Endothelial cell of umbilical vein (primary cell): ENCODE results near the gene SAP130. TPM values are rescaled to one million over a fixed set of nuclear protein-coding genes. Genes with fewer than 3 reads are reported as not detected.
A peak's percentile ranks its signal among the peaks of the same experiment; 100 is the strongest.

Experiments used
- BruUV-seq: library from RNA; stranded (reverse); fragments of 400-500 nt; replicated peaks from 2 replicates; lab custom pipeline; 2021; lab: Mats Ljungman, UMichigan
- CTCF ChIA-PET: fragments of 300-600, 350-600 bp; sonication (Branson Sonifier 250); formaldehyde crosslinking; loops from one replicate; lab custom pipeline; 2021; ENCODE audit warnings: antibody characterized with exemption, inconsistent platforms; lab: Charles Lee
- POLR2A ChIA-PET: fragments of 300-600, 350-600 bp; sonication (Branson Sonifier 250); formaldehyde crosslinking; loops from one replicate; lab custom pipeline; 2021; ENCODE audit warnings: antibody characterized with exemption, inconsistent platforms; lab: Charles Lee
- DNase-seq: peaks from one replicate; pipeline ENCODE4 v3.0.0-alpha.2; 2011; ENCODE audit warnings: low read depth, low spot score
- FAIRE-seq: peaks from 2 replicates; lab custom pipeline; 2011; peaks lifted over from hg19 to GRCh38; lab: Jason Lieb, UNC
- H2AFZ ChIP-seq: 2 replicates; pipeline ENCODE4 v1.6.0; 2012; ENCODE audit warnings: low read depth, low read length, control low read depth, inconsistent platforms
- H3K27ac ChIP-seq: 2 replicates; pipeline ENCODE4 v1.5.1; 2011; ENCODE audit warnings: low read depth, mild to moderate bottlenecking, control low read depth, low read length, moderate library complexity; ENCODE audit not compliant: insufficient read depth
- H3K27me3 ChIP-seq, 2 experiments: 2 replicates each; pipeline versions ENCODE4 v1.6.0 to v1.6.1; 2011; ENCODE audit warnings: low read length in 2 of 2, mixed read lengths in 1 of 2; ENCODE audit not compliant: control insufficient read depth in 2 of 2, insufficient read depth in 2 of 2
- H3K36me3 ChIP-seq, 2 experiments: 2 replicates in 1 of 2; 3 replicates in 1 of 2; pipeline ENCODE4 v1.5.1; 2011; ENCODE audit warnings: low read length in 2 of 2, mild to moderate bottlenecking in 1 of 2, moderate library complexity in 1 of 2; ENCODE audit not compliant: control insufficient read depth in 2 of 2, insufficient read depth in 2 of 2; ENCODE audit errors: extremely low read depth in 1 of 2
- H3K4me1 ChIP-seq: 3 replicates; pipeline ENCODE4 v1.5.1; 2011; ENCODE audit warnings: mild to moderate bottlenecking, low read length; ENCODE audit not compliant: control insufficient read depth, insufficient read depth; ENCODE audit errors: extremely low read depth
- H3K4me2 ChIP-seq: 2 replicates; pipeline ENCODE4 v1.6.1; 2011; ENCODE audit warnings: low read length, control low read depth, mixed read lengths; ENCODE audit not compliant: insufficient read depth
- H3K4me3 ChIP-seq, 3 experiments: fragments of 200-600 bp in 1 of 3; sonication (generic), shearing (Covaris generic) in 1 of 3; replicated peaks in 1 of 3; 2 replicates each; pipeline ENCODE4 v1.5.1; 2011 to 2016; ENCODE audit warnings: control low read depth in 3 of 3, low read length in 3 of 3, mild to moderate bottlenecking in 2 of 3, inconsistent platforms in 1 of 3, low read depth in 1 of 3, moderate library complexity in 1 of 3; ENCODE audit not compliant: insufficient read depth in 1 of 3
- H3K79me2 ChIP-seq: 2 replicates; pipeline ENCODE4 v1.6.0; 2012; ENCODE audit warnings: low read length, inconsistent platforms; ENCODE audit not compliant: control insufficient read depth, insufficient read depth
- H3K9ac ChIP-seq: replicated peaks from 2 replicates; pipeline ENCODE3; 2011; ENCODE audit warnings: low read length, control low read depth; ENCODE audit not compliant: insufficient read depth; ENCODE audit errors: extremely low read depth
- H3K9me1 ChIP-seq: replicated peaks from 3 replicates; pipeline ENCODE4 v1.6.0; 2011; ENCODE audit warnings: mild to moderate bottlenecking, low read length; ENCODE audit not compliant: control insufficient read depth, insufficient read depth; ENCODE audit errors: extremely low read depth
- H3K9me3 ChIP-seq: replicated peaks from 2 replicates; pipeline ENCODE4 v1.5.1; 2012; ENCODE audit warnings: low read length, inconsistent platforms; ENCODE audit not compliant: control insufficient read depth, insufficient read depth
- H4K20me1 ChIP-seq: replicated peaks from 2 replicates; pipeline ENCODE3; 2011; ENCODE audit warnings: mild to moderate bottlenecking, low read length; ENCODE audit not compliant: control insufficient read depth, insufficient read depth; ENCODE audit errors: extremely low read depth
- FOS ChIP-seq: IDR thresholded peaks from 2 replicates; pipeline ENCODE4 v1.6.1; 2011; ENCODE audit warnings: mild to moderate bottlenecking, low read length, moderate library complexity, borderline replicate concordance; ENCODE audit not compliant: insufficient read depth
- JUN ChIP-seq: IDR thresholded peaks from 2 replicates; pipeline ENCODE4 v1.6.1; 2011; ENCODE audit warnings: borderline replicate concordance, low read depth; ENCODE audit not compliant: insufficient read length, insufficient read depth
- MYC ChIP-seq: IDR thresholded peaks from one replicate; pipeline ENCODE4 v1.6.1; 2011; ENCODE audit warnings: mild to moderate bottlenecking, low read depth, low read length
- POLR2A ChIP-seq: IDR thresholded peaks from 2 replicates; pipeline ENCODE4 v1.6.1; 2012; ENCODE audit warnings: low read depth, mild to moderate bottlenecking, control low read depth, low read length
- POLR2AphosphoS5 ChIP-seq: IDR thresholded peaks from 2 replicates; pipeline ENCODE4 v1.6.1; 2012; ENCODE audit warnings: low read depth, mild to moderate bottlenecking, control low read depth, low read length, moderate library complexity; ENCODE audit not compliant: insufficient read depth
- dilution Hi-C: fragments of 300-500 bp; cut with MboI; formaldehyde crosslinking; loops from one replicate; pipeline ENCODE4 v1.15.0; 2019; ENCODE audit warnings: low sequenced_read_pairs; ENCODE audit not compliant: extremely low pct_ligation_motif_present
- intact Hi-C: fragments of 100-400 bp; cut with micrococcal nuclease; formaldehyde crosslinking; loops from one replicate; pipeline ENCODE4 v1.10.0; 2022
- polyA plus RNA-seq, 4 experiments: library from polyadenylated mRNA; depleted of rRNA in 3 of 4; stranded (reverse) in 3 of 4; unstranded in 1 of 4; fragments of >200 nt; gene quantifications; 2 replicates each; pipeline versions ENCODE4 v1.2.1 to v1.2.3, GENCODE V29; 2011 to 2012; ENCODE audit warnings: missing spikeins in 1 of 4
- total RNA-seq: library from RNA; stranded (reverse); gene quantifications from 2 replicates; pipeline ENCODE4 v1.2.3, GENCODE V29; 2021
- TF ChIP-seq, protein P1 (sequence below), 2 donors: IDR thresholded peaks; 1 replicate in 1 of 2; 2 replicates in 1 of 2; pipeline ENCODE4 v1.5.1; 2011; ENCODE audit warnings: low read length in 2 of 2, mild to moderate bottlenecking in 2 of 2, moderate library complexity in 2 of 2, control low read depth in 1 of 2, inconsistent platforms in 1 of 2, low read depth in 1 of 2; ENCODE audit not compliant: insufficient read depth in 1 of 2; ENCODE audit errors: extremely low read depth in 1 of 2

SAP130 gene
- total and polyA plus RNA-seq, 2 donors (not counting 3 experiments of a cell fraction or from before 2014, with no cell fraction given) = 26.8 to 34.3 TPM

DNA sequence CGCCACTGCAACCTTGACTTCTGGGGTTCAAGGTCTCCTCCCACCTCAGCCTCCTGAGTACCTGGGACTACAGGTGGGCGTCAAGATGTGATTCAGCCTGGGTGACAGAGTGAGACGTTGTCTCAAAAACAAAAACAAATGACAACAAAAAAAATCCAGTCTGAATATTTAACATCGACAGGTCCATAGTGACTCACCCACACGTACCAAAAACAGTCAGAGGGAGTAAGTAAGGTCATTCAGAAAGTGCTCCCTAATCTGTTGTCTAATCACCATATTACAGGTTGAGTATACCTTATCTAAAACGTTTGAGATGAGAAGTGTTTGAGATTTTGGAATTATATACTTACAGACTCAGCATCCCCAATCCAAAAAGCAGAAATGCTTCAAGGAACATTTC, 24.4 kb downstream of the SAP130 start:
- Histone ChIP-seq H3K27ac (no peak overlapping the region), H3K4me1 (no peaks in the 10 kb centered on the region), H3K9me3 (no peaks in the 10 kb centered on the region), H3K9ac (no peak overlapping the region), H3K27me3 (no peaks in the 10 kb centered on the region), H3K79me2 (no peaks in the 10 kb centered on the region), H3K36me3 (peaks cover 32 to 34% of the 10 kb centered on the region in 2 experiments), H3K4me3 (no peak overlapping the region), H3K4me2 (no peak overlapping the region), H2AFZ (no peak overlapping the region), H4K20me1 (no peaks in the 10 kb centered on the region), H3K9me1 (no peaks in the 10 kb centered on the region)
- no peak for TF ChIP-seq POLR2A
- TF ChIP-seq, protein P1, sequence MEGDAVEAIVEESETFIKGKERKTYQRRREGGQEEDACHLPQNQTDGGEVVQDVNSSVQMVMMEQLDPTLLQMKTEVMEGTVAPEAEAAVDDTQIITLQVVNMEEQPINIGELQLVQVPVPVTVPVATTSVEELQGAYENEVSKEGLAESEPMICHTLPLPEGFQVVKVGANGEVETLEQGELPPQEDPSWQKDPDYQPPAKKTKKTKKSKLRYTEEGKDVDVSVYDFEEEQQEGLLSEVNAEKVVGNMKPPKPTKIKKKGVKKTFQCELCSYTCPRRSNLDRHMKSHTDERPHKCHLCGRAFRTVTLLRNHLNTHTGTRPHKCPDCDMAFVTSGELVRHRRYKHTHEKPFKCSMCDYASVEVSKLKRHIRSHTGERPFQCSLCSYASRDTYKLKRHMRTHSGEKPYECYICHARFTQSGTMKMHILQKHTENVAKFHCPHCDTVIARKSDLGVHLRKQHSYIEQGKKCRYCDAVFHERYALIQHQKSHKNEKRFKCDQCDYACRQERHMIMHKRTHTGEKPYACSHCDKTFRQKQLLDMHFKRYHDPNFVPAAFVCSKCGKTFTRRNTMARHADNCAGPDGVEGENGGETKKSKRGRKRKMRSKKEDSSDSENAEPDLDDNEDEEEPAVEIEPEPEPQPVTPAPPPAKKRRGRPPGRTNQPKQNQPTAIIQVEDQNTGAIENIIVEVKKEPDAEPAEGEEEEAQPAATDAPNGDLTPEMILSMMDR (IDR thresholded peaks at IDR 0.05; ENCODE audit: extremely low read depth in 1 of 2, insufficient read depth in 1 of 2, low read depth in 1 of 2, low read length in 2 of 2) = no peak
- no peak for TF ChIP-seq MYC
- DNase-seq = no peak
- ChIA-PET CTCF (no interaction called here), POLR2A (no interaction called here)
- BruUV-seq = no TSS peak
- intact Hi-C loops (no loop called here), dilution Hi-C loops (no loop called here)
- peak; percentile 28 for FAIRE-seq

DNA sequence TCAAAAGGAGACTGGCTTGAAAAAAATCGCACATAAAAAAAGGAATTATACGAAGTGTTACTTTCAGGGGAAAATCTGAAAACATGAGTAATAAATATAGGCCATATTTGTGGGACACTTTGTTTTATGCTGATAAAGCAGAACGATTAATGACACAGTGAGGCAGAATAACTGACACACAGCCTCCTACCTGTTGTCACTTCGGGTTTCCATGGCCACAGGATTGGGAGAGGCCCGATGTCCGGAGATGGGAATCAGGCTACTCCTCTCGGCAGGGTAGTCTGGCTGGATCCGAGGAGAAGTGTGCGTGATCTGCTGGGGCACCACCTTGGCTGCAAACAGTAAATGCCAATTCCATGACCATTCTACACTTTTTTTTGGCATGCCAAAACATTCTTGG, 31.7 kb downstream of the SAP130 start:
- no peak overlapping the region for H3K4me3 ChIP-seq
- H3K27me3 ChIP-seq = no peaks in the 10 kb centered on the region
- no peak for DNase-seq
- H3K36me3 ChIP-seq = peaks cover 23 to 34% of the 10 kb centered on the region in 2 experiments
- H2AFZ ChIP-seq = no peak overlapping the region
- no peaks in the 10 kb centered on the region for H3K79me2 ChIP-seq
- no peak overlapping the region for H3K4me2 ChIP-seq
- intact Hi-C loops = no loop called here
- ChIA-PET CTCF (no interaction called here), POLR2A (no interaction called here)
- no peaks in the 10 kb centered on the region for H3K9me3 ChIP-seq
- H3K9ac ChIP-seq = no peak overlapping the region
- no peaks in the 10 kb centered on the region for H3K9me1 ChIP-seq
- FAIRE-seq = no peak
- no TSS peak for BruUV-seq
- no peaks in the 10 kb centered on the region for H4K20me1 ChIP-seq
- H3K27ac ChIP-seq = no peak overlapping the region
- TF ChIP-seq POLR2A (no peak), JUN (no peak), MYC (no peak), FOS (no peak), POLR2AphosphoS5 (no peak)
- TF ChIP-seq, protein P1 (IDR thresholded peaks at IDR 0.05; ENCODE audit: extremely low read depth in 1 of 2, insufficient read depth in 1 of 2, low read depth in 1 of 2, low read length in 2 of 2) = no peak
- H3K4me1 ChIP-seq = no peaks in the 10 kb centered on the region
- dilution Hi-C loops = no loop called here
